Amygdala (tissue), 56 donors: Measurements from ENCODE around the gene TAF11L2.
"Not testable (repeated sequence)": the region's sequence is repeated elsewhere in the genome, so short reads cannot be mapped to it uniquely, and the experiment has no call there.

Experiments
- DNase-seq, 56 donors: peaks; one replicate each; lab custom pipeline; 2025; lab: John Stamatoyannopoulos, UW

Gene TAF11L2

GRCh38 chr5:17524935-17525334 lies 26.9 kb downstream of the TAF11L2 start, which contains the start of gene TAF11L5:
TAF11L5 (plus strand) TSS chr5:17525235.
- not testable (repeated sequence) for DNase-seq

GRCh38 chr5:17526504-17526903 lies 28.5 kb downstream of the TAF11L2 start:
- not testable (repeated sequence) for DNase-seq

GRCh38 chr5:17528369-17528768 lies 30.3 kb downstream of the TAF11L2 start, which contains the start of gene TAF11L6:
TAF11L6 (plus strand) TSS chr5:17528669.
- not testable (repeated sequence) for DNase-seq
